Amniotic epithelial cell (primary cell): ENCODE measurements around the gene IRX2.

Experiments
- DNase-seq: peaks from one replicate; pipeline ENCODE4 v3.0.0-alpha.2; 2010; ENCODE audit warnings: low read depth

The IRX2 gene

GRCh38 chr5:2751592-2752021 lies at the start of gene IRX2:
Gene IRX2, minus strand, starts transcription at chr5:2751677. Its CDS starts 264 bp downstream, at chr5:2751413.
- peak; percentile 12 for DNase-seq

DNA sequence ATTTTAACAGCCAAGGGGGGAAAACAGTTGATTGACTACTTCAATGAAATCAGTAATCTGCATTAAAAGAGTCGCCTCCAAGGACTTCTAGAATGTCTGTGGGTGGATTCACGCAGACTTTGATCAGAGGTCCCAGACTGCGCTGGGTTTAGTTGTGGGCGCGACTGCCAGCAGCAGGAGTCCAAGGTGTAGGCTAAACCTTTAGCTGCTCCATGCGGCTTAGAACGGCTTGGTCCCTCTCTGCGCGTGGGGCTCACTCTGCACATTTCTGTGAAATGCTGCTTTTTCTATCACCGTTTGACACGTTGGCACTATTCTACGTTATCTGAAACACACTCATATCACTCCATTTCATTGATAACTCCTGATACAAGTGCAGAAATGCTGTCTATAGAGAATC lies 48.6 kb upstream of the IRX2 start:
- DNase-seq, result no peak

DNA sequence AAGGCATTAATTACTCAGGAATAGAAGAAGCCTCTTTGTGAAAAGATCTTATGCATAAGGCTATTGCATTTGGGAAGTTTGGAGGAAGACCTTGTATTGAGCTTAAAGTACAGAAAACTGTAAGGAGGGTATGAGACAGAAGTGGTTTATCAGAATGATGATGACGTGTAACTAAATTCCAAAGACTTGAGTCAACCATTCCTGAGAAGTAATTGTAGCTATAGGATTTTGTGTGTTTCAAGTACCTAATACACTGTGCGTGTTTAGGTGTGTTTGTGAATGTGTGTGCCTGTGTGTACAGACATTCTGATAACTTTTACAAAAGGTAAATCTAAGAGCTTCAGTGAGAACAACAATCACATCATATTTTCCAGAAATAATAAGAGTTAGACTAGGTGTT lies 46.5 kb upstream of the IRX2 start:
- DNase-seq, result no peak

GRCh38 chr5:2797160-2797559 lies 45.7 kb upstream of the IRX2 start:
- DNase-seq, result no peak

DNA sequence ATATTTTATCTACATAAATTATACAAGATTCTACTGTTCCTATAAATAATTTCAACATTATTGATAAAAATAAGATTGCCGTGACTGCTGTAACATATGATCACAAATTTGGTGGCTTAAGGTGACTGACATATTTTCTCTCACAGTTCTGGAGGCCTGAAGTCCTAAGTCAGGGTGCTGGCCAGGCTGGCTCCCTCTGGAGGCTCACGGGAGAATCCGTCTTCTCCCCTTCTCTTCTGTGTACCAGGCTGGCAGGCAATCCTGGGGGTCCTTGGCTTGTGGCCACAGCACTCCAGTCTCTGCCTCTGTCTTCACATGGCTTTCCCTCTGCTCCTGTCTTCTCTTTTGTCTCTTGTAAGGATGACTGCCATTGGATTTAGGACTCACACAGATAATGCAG lies 31.7 kb upstream of the IRX2 start:
- no peak for DNase-seq

DNA sequence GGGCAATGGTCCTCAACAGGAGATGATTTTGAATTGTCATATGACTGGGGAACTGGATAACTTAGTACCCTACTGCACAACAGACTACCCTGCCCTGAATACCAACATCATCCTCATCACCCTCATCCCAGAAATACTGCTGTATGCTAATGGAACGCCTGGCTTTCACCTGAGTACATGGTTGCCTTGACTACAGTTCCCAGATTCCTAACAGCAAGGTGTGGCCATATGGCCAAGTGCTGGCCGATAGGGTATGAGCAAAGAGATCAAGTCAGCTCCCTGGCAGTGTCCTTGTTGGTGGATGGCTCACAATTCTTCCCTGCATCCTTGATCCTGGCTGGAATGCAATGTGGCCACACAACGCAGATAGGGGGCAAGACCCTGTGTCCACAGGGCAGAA lies 31.2 kb upstream of the IRX2 start:
- DNase-seq, result no peak

- no peak for DNase-seq
Observed at GRCh38 chr5:2780421-2781171, 29.1 kb upstream of the IRX2 start.

- DNase-seq, result no peak
Observed at GRCh38 chr5:2779459-2779858, 28.0 kb upstream of the IRX2 start.

- DNase-seq, result no peak
Observed at GRCh38 chr5:2776337-2777302, 25.1 kb upstream of the IRX2 start.

GRCh38 chr5:2773327-2773726 lies 21.9 kb upstream of the IRX2 start:
- no peak for DNase-seq

- DNase-seq, result no peak
Observed at GRCh38 chr5:2767089-2767488, 15.6 kb upstream of the IRX2 start.

- no peak for DNase-seq
Observed at GRCh38 chr5:2764581-2764980, 13.1 kb upstream of the IRX2 start.

DNA sequence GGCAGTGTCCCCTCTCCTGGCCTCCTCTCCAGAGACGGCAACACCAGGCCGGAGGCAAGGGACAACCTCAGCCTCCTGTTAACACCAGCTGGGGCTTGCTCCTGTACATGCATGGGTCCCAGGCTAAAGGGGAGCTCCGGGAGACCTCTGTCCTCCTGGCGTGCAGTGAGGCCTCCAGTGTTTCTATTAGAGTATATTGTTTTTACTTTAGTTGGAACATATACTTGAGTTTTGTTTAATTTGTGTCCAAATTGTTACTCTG lies 12.0 kb upstream of the IRX2 start:
- no peak for DNase-seq

DNA sequence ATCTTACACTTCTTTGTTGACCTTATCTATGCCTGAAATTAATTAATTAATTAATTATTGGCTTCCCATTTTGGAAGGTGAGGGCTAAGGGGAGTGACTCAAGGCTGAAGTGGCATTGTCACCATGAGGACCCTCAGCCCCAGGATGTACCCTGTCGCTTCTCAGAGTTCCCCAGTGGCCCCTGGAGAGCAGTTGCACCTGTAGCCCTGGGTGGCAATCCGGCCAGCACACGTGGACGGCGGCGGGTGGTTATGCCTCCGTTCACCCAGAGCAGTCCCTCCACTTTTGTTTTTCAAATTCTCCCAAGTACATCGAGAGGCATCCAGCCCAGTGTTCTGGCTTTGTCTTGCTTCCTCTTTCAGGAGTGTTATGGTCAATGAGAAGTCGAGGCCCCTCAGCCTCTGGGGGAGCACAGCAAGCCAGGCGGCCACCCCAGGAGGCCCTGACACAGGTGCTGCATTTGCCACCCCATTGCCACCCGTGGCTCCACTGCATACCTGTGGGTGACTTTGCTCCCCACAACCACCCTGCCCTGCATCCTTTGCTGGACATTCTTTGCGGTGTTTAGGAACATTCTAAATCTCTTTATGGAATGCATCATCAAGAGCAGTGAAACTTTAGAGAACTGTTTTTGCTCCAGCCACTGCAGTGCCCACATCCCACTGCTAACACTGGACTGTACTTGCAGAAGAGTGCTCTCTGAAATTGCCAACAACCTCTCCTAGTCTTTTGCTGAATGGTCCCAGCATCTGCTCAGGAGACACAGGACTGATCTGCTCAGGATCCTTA lies 11.5 kb upstream of the IRX2 start:
- no peak for DNase-seq

- DNase-seq, result no peak
Observed at GRCh38 chr5:2761921-2762488, 10.5 kb upstream of the IRX2 start.

GRCh38 chr5:2759696-2760461 lies 8.4 kb upstream of the IRX2 start:
- no peak for DNase-seq

- DNase-seq, result no peak
Observed at GRCh38 chr5:2759091-2759490, 7.6 kb upstream of the IRX2 start.

GRCh38 chr5:2758632-2759031 lies 7.2 kb upstream of the IRX2 start:
- no peak for DNase-seq

GRCh38 chr5:2757563-2758351 lies 6.3 kb upstream of the IRX2 start:
- peak; percentile 25 for DNase-seq
